Stimulated activated CD4-positive, alpha-beta T cell treated with anti-CD3 and anti-CD28 coated beads, Interleukin-4, amount 100 ng/mL, for 1 hour (primary cell): Measurements from ENCODE around the gene ZNF366.

ENCODE experiments used
- DNase-seq: peaks from one replicate; pipeline ENCODE4 v3.0.0-alpha.2; 2020

Gene ZNF366

DNA sequence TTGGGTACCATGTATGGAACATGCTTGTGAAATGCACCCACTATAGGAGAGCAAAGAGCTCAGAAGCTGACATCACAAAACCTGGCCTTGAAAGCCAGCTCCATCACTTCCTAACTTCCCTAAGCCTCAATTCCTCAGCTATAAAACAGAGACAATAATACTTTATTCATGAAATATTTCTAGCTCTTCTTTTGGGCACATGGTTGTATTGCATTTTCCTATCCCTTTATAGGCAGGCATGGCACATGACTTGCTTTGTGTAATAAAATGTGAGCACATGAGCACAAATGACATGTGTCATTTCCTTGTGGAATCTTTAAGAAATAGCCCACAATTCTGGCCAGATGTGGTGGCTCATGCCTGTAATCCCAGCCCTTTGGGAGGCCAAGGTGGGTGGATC lies 18.5 kb downstream of the ZNF366 start:
- DNase-seq = no peak

DNA sequence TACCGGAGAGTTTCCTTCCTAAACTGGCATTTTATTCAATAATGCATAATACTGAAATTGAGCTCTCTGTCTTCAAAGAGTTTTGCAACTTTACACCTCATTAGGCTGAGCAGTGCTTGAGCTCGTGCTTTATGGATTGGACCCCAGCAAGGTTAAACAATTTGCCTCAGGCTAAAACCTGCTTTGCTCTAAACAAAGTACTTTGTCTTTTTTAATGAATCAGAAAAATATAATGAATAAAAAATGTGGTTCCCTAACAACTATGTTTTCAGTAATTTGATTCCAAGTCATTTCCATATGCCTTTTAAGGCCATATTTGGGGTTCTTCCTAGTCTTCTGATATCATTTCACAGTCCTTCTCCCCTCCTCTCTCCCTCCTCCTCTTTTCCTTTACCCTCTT lies 20.0 kb downstream of the ZNF366 start:
- DNase-seq = no peak

- DNase-seq = no peak
Observed at GRCh38 chr5:72486371-72486770, 20.8 kb downstream of the ZNF366 start.

DNA sequence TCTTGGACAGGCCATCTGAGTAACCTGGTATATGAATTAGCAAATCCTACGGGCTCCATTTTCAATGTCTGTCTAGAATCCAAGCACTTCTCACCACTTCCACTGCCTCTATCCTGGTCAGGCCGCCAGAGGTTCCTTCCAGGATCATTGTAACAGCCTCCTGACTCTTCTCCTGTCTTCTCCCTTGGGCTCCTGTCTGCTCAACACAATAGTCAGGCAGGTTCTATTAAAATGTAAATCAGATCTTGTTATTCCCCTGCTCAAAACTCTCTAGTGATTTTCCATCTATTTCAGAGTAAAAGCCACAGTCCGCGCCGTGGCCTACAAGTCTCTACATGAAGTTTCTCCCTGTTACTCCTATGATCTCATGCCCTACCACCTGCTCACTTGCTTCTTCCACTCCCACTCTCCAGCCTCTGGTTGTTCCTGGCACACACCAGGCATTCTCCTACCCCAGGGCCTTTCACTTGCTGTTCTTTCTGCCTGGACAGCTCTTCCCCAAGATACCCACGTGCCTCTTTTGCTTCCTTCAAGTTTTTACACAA lies 21.7 kb downstream of the ZNF366 start:
- no peak for DNase-seq

DNA sequence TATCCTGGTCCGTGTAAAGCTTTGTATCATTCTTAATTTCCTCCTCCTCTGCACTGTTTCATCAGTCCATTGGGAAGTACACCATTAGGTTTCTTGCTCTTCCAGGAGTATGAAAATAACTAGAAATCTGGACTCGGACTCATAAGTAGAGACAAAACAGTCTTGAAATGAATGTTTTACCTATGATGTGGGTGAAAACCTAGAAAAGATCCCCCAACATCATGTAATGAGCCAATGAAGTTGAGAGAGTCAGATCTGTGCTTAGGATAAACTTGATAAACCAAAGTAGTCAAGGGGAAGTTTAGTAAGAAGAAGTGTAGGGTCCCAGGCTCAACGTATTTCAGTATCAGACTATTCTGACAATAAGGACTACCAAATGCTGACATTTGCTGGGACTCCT lies 25.2 kb downstream of the ZNF366 start:
- no peak for DNase-seq

DNA sequence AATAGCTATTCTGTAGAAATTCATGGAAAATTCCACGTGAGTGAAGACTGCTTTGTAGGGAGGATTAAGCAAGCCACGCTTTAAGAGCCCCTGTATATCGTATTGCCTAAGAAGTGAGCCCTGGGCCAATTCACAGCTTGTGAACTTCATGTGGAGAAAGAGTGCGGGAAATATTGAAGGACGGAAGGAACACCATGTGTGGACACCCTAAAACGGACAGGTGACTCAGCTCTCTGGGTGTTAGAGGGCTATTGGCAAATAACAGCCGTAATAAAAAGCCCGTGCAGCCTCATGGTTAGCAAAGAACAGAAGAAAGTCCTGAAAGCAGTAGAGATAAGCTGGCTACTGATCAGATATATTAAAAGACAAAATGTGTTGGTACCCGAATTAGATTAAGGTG lies 26.4 kb downstream of the ZNF366 start:
- DNase-seq = no peak

DNA sequence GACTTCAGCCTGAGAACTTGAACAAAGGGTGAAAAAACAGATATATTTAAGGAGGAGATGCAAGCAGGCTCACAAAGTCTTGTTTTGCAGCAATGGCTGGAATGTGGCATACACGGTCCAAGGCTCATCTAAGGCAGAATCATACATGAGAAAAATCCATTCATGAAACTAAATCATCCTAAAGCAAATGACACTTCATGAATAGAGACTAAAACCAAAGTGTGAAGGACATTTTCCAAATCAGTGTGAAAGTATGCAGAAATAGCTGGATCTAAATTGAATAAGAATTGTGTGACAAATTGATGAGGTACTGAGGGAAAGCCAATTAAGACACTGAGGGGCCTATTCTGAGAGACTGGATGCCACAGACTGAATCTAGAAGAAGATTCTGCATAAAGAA lies 27.3 kb downstream of the ZNF366 start:
- no peak for DNase-seq

DNA sequence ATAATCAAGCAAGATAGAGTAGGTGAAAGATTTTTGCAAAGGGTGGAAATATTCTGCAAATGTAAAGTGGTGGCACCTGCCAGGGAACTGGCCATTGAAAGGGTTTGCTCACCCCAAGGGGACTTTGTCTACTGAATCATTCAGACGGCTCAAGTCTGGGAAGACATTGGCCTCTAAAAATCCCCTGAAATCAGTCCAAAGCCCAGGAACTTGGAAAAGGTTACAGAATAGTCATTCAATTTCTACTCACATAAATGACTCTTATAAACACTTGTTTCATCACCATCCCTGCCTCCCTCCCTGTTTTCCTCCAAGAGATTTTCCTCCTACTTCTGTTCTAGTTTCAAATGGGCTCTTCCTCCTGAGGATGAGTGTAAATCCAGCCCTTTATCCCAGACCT lies 28.5 kb downstream of the ZNF366 start:
- no peak for DNase-seq

DNA sequence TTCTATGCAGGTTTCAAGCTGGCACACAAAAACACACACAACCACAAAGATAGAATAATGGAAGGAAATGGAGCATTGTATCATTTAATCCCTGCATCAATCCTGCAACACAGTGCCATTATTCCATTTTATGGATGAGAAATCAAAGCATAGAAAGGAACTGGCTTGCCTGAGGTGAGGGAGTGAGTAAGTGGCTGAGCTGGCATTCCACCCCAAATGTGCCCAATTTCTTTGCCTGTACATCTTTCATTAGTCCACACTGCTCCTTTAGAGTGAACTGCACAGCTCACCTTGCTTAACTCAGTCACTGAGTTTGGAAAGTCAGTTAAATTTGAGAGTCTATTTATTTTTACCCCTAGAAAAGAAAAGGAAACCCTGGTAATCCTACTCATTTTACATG lies 28.9 kb downstream of the ZNF366 start:
- no peak for DNase-seq

DNA sequence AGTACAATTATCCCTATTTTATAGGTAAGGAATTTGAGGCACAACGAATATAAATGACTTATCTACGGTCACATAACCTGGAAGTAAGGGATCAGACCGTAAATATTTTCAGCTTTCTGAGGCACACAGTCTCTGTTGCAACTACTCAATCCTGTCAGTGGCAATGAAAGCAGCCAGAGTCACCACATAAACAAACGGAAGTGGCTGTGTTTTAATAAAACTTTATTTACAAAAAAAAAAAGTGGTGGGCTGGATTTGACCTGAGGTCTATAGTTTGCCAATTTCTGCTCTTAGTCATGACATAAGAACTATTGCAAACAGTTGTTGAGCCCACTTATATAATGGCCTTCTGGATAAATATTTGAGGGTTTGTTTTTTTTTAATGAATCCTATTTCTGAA lies 29.6 kb downstream of the ZNF366 start:
- no peak for DNase-seq

DNA sequence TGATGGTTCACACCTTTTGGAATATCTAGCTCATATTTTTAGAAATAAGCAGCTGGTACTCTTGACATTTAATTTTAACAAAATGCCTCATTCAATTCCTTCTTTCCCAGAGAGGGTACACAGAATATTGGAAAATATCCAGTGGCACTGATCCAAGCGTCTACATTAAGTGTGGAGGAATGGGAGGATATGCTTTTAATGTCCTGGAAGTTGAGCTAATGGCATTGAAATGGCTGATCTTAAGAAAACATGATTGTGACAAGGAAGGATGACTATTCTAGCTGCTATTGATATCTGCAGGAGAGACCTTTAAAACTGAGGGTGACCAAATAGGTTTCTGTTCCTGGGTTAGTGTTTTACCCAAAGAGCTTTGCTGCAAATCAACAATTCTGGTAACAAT lies 30.0 kb downstream of the ZNF366 start:
- DNase-seq = no peak

GRCh38 chr5:72476721-72477120 lies 30.5 kb downstream of the ZNF366 start:
- DNase-seq = no peak

GRCh38 chr5:72476275-72476674 lies 30.9 kb downstream of the ZNF366 start:
- DNase-seq = no peak

- no peak for DNase-seq
Observed at GRCh38 chr5:72474516-72474915, 32.7 kb downstream of the ZNF366 start.

DNA sequence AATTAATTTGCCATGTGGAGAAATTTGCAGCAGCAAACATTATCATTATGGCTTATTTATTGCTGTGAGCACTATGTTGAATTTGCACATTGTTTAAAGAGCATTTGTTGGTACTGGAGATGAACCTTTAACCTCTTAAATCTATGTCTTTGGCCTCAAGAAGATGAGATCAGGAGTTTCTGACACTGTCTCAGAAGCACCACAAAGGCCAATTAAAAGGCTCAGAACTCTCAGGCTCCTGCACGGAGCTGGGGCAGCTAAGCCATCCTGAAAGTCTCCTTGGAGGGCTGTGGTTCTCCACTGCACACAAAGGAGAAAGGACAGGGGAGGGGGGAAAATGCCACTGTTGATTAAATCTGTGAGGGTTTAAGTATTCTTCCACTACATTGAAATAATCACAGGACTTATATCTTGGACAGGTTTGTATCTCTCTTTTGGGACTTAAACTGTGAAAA lies 33.1 kb downstream of the ZNF366 start:
- DNase-seq = no peak

GRCh38 chr5:72472666-72473422 lies 34.4 kb downstream of the ZNF366 start:
- DNase-seq = no peak

DNA sequence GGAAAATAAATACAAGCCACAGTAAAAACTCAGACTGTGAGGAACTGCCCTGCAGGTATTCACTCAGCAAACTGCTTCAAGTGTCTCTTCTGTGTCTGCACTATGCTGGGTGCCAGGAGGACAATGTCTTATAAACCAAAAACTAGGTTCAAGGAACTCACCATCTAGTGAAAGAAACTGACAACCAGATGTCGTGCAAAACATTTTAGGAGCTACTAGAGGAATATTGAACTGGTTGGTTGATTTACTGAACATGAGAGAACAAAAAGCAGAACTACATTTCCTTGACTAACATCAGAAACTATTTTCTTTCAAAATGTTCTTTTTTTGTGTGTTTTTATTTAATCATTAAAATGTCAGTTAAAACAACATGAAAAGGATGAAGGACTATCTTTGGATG lies 35.2 kb downstream of the ZNF366 start:
- no peak for DNase-seq

DNA sequence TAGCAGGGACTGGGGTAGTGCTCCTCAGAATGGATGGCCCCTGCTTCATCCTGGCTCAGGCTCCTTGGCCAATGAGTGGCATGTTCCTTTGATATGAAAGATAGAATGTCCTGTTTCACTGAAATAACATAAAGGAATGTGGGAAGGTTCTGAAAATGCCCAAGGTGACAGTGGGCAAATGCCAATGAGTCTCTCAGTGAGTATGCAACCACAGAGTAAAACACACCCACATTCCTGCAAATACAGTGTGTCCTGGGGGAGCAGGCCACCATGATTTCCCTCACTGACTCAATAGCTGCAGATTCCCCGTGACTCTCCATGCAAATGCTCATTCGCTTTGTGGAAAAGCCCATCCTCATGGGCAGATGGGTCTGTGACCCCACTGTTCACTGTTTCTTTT lies 36.4 kb downstream of the ZNF366 start:
- DNase-seq = no peak

- no peak for DNase-seq
Observed at GRCh38 chr5:72468606-72469005, 38.6 kb downstream of the ZNF366 start.

DNA sequence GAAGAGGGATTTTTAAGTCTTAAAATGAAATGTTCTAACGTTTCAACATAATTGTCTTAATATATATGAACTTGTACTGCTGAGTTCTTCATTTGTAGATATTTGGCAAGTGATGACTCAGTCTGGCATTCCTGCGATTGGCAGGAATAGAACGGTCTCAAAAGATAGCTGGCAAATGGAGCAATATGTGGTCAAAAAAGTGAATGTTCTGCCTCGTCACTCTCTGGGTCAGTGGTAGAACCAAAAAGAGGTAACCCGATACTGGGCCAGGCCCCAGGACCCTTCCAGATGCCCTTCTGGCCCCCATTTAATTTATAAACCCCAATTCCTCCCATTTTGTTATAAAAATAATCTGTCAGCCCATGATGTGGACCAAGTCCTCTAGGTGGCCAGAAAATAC lies 39.2 kb downstream of the ZNF366 start:
- no peak for DNase-seq

- no peak for DNase-seq
Observed at GRCh38 chr5:72467461-72467860, 39.7 kb downstream of the ZNF366 start.

- no peak for DNase-seq
Observed at GRCh38 chr5:72465601-72466563, 41.3 kb downstream of the ZNF366 start.

GRCh38 chr5:72465066-72465465 lies 42.1 kb downstream of the ZNF366 start:
- DNase-seq = no peak

DNA sequence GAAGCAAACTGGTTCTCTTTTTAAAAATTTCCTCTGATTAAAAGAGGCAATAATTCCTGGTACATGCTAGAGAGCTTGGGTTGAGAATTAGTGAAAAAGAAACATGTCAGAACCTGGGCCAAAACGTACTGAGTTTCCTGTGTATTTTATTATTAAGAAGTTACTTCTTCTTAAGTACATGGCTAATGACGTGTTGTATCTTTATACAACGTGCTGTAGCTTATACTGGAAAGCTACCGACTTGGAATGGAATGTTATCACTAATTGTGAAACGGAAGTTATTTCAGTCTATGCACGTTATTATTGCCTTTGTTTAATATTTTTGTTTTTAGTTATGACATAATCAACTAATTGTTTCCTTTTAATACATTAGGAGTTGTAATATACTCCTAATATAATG lies 43.1 kb downstream of the ZNF366 start:
- no peak for DNase-seq
